ENCODE measurements around the gene OR52E8. TPM values are rescaled to one million over a fixed set of nuclear protein-coding genes. Genes with fewer than 3 reads are reported as not detected.

OR52E8 gene
- total RNA-seq, 1 donor from 2014 or later: not detected

DNA sequence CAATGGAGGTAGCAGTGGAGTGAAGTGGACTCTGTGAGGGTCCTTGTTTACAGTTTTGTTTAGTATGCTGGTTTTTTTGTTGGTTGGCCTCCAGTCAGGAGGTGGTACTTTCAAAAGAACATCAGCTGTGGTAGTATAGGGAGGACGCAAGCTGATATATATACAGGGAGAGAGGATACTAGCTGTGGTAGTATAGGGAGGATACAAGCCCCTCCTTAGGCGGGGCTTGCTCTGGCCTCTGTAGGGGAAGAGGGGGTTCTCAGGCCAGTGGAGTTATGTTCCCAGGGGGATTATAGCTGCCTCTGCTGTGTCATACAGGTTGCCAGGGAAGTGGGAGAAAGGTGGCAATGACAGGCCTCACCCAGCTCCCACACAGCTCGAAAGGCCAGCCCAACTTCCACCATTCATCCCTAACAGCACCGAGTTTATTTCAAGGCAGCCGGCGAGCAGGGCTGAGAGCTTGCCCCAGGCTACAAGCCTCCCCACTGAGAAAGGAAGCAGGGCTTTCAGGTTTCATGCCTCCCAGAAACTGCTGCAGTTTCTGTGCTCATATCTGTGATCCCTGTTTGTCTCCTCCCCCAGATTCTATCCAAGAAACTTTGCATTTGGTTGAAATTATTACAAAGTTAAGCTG is 26.2 kb downstream of the OR52E8 start:
- Histone ChIP-seq H3K9me3 (replicated peaks) (peaks cover 13% of the 10 kb centered on the region), H3K27me3 (ENCODE audit: low read depth) (no peaks in the 10 kb centered on the region), H3K4me3 (no peak overlapping the region), H3K4me1 (no peaks in the 10 kb centered on the region), H3K27ac (replicated peaks) (no peak overlapping the region), H3K36me3 (no peaks in the 10 kb centered on the region)
- TF ChIP-seq, protein P1, sequence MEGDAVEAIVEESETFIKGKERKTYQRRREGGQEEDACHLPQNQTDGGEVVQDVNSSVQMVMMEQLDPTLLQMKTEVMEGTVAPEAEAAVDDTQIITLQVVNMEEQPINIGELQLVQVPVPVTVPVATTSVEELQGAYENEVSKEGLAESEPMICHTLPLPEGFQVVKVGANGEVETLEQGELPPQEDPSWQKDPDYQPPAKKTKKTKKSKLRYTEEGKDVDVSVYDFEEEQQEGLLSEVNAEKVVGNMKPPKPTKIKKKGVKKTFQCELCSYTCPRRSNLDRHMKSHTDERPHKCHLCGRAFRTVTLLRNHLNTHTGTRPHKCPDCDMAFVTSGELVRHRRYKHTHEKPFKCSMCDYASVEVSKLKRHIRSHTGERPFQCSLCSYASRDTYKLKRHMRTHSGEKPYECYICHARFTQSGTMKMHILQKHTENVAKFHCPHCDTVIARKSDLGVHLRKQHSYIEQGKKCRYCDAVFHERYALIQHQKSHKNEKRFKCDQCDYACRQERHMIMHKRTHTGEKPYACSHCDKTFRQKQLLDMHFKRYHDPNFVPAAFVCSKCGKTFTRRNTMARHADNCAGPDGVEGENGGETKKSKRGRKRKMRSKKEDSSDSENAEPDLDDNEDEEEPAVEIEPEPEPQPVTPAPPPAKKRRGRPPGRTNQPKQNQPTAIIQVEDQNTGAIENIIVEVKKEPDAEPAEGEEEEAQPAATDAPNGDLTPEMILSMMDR (IDR thresholded peaks at IDR 0.05; ENCODE audit: borderline replicate concordance): no peak
- no peak for DNase-seq
- intact Hi-C loops (cut with micrococcal nuclease): no loop called here

DNA sequence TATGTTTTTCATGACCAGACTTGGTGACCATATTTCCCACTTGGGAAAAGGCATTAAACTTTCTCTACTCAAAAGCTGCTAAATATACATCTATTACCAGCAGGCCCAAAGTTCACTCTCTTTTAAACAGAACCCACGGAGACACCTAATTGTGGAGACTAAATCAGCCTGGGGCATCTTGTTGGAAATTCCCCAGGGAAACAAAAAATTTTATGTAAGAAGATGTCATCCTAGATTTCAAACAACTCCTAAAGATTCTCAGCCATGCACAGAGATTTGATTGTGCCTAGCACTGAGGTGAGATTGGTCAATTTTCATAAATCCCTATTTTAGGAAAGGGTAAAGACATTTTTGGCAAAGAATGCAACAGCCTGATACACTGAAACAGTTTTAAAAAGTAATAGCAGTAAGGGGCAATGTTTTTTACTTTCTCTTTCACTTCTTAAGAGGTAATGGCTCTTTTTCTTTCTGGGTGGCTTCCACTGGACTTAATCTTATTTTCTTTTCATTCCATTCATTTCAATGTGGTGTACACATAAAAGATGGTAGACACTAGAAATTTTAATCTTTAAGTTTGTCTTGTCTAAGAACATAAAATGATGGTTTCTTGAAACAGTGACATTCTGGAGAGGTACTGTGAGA is 39.1 kb downstream of the OR52E8 start:
- DNase-seq: no peak
- Histone ChIP-seq H3K27ac (replicated peaks) (no peak overlapping the region), H3K4me3 (no peak overlapping the region), H3K27me3 (ENCODE audit: low read depth) (no peaks in the 10 kb centered on the region), H3K4me1 (peaks cover 4% of the 10 kb centered on the region), H3K9me3 (replicated peaks) (no peaks in the 10 kb centered on the region), H3K36me3 (no peaks in the 10 kb centered on the region)
- intact Hi-C loops (cut with micrococcal nuclease): no loop called here
- TF ChIP-seq, protein P1 (IDR thresholded peaks at IDR 0.05; ENCODE audit: borderline replicate concordance): no peak

DNA sequence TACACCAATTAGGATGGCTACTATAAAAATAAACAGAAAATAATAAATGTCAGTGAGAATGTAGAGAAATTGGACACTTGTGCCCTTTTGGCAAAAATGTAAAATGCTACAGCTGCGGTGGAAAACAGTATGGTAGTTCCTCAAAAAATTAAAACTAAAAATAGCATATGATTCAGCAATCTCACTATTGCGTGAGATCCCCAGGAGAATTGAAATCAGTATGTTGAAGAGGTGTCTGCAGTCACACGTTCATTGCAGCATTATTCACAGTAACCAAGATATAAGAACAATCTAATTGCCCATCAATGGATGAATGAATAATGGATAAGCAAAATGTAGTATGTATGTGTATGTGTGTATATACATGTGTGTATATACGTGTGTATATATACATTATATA is 42.0 kb downstream of the OR52E8 start:
- no peak overlapping the region for H3K4me3 ChIP-seq
- no peaks in the 10 kb centered on the region for H3K27me3 ChIP-seq (ENCODE audit: low read depth)
- H3K9me3 ChIP-seq (replicated peaks): no peaks in the 10 kb centered on the region
- peaks cover 4% of the 10 kb centered on the region for H3K4me1 ChIP-seq
- TF ChIP-seq, protein P1 (IDR thresholded peaks at IDR 0.05; ENCODE audit: borderline replicate concordance): no peak
- DNase-seq: no peak
- no peaks in the 10 kb centered on the region for H3K36me3 ChIP-seq
- no peak overlapping the region for H3K27ac ChIP-seq (replicated peaks)
- intact Hi-C loops (cut with micrococcal nuclease): no loop called here

DNA sequence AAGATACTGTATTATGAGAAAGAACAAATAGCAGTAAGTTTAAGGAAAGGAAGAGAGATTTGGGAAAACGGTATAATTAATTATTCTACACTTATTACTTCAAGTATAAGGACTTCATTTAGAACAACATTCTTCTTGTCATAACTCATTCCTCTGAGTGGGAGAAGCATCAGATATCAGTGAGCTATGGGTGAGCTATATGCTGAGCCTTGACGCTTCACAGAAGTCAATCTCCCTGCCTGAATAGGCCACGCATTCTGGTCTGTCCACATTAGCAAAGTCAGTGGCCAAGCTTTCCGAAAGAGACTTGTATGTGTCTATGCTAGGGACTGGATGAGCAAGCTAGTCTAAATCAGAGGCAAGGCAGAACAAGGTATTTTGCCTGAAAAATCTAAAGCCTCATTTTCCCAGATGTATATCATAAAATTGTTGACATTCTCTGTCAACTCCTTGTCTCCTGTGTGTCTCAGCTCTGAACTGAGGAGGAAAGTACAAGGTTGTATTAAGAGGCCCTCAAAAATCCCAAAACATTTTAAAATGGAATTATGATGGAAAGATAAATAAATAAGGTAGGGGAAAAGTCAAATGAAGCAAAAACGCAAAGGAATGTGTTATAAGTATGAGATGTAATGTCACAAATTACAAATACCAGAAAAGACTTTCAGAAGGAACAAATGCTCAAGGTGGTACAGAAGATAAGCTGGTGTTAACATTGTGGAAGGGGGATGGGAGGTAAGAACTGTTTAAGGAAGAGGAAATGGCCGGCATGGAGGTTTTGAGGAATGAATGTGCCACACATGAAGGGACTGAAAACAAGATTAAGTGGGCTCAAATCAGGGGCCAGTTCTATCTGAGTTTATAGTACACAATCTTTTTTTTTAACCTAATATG is 47.3 kb downstream of the OR52E8 start:
- intact Hi-C loops (cut with micrococcal nuclease): loop anchor here (5.0 kb wide), 1 partner anchor 338 kb away; no protein-coding TSS in a partner anchor
- no peaks in the 10 kb centered on the region for H3K36me3 ChIP-seq
- no peak overlapping the region for H3K27ac ChIP-seq (replicated peaks)
- no peak for DNase-seq
- H3K4me3 ChIP-seq: no peak overlapping the region
- no peaks in the 10 kb centered on the region for H3K9me3 ChIP-seq (replicated peaks)
- H3K4me1 ChIP-seq: peaks cover 12% of the 10 kb centered on the region
- H3K27me3 ChIP-seq (ENCODE audit: low read depth): peaks cover 8% of the 10 kb centered on the region
- TF ChIP-seq, protein P1 (IDR thresholded peaks at IDR 0.05; ENCODE audit: borderline replicate concordance): no peak

DNA sequence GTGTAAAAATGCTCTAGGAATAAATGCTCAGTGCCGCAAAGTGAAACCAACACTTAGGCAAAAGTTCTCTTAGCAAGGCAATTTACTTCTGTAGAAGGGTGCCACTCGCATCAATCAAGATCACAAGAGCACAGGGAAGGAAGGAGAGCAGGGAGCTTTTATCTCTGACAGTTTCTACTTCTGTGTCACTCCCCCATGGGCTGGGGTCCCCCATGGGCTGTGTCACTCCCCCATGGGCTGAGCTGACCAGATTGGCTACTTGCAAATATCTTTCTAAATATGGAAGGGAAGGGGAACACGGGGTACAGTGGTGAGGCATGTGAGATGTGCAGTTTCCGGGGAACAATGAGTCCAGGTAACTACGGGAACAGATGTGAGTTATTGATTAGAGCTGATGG is 48.4 kb downstream of the OR52E8 start:
- TF ChIP-seq, protein P1 (IDR thresholded peaks at IDR 0.05; ENCODE audit: borderline replicate concordance): no peak
- intact Hi-C loops (cut with micrococcal nuclease): loop anchor here (5.0 kb wide), 1 partner anchor 337 kb away; no protein-coding TSS in a partner anchor
- Histone ChIP-seq H3K27ac (replicated peaks) (no peak overlapping the region), H3K9me3 (replicated peaks) (peaks cover 2% of the 10 kb centered on the region), H3K4me3 (peak overlapping the region; percentile 67), H3K4me1 (peaks cover 12% of the 10 kb centered on the region), H3K36me3 (no peaks in the 10 kb centered on the region), H3K27me3 (ENCODE audit: low read depth) (peaks cover 8% of the 10 kb centered on the region)
- DNase-seq: no peak
